ENCODE measurements around the gene SELENOP. TPM values are rescaled to one million over a fixed set of nuclear protein-coding genes. Genes with fewer than 3 reads are reported as not detected.

The SELENOP gene
- total RNA-seq, 1 experiment from 2014 or later, result 1.9 TPM

DNA sequence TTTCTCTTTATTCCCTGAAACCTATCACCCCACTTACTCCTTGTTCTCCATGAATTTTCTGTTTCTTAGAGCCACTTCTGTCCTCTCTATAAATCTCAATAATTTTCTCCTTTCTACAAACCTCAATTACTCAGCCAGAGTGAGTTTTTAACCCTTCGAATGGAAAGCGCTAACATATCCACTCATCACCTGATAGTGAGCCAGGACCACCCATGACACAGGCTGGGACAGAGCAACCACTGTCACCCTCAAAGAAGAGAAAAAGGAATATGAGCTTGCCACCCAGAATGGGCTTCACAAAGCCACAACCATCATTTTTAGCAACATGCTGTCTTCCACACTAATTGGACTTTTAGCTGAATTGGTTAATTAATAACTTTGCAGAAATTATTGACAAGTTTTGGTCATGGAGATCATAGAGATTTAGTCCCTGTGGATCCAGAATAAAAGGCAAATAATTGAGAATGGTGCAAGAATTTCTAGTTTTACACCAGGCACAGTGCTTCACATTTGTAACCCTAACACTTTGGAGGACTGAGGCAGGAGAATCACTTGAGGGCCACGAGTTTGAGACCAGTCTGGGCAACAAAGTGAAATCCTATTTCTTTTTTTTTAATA, 32.1 kb upstream of the SELENOP start:
- Histone ChIP-seq H3K9me3 (ENCODE audit: low read depth, low read length, poor library complexity, severe bottlenecking) (no peaks in the 10 kb centered on the region), H3K36me3 (ENCODE audit: insufficient read depth, low read length, poor library complexity, severe bottlenecking) (no peaks in the 10 kb centered on the region), H3K4me1 (ENCODE audit: insufficient read depth, low read length, poor library complexity, severe bottlenecking) (no peaks in the 10 kb centered on the region), H3K4me3 (ENCODE audit: low read depth, low read length, poor library complexity, severe bottlenecking) (no peak overlapping the region), H3K27me3 (replicated peaks; ENCODE audit: insufficient read depth, low read depth, low read length, poor library complexity) (no peaks in the 10 kb centered on the region), H3K27ac (ENCODE audit: low read depth, low read length, poor library complexity, severe bottlenecking) (no peak overlapping the region)
- CTCF ChIA-PET, result no interaction called here
- POLR2A ChIA-PET (ENCODE audit: low non-redundant PET), result no interaction called here
- no peak for DNase-seq (ENCODE audit: low spot score)
- no TSS peak for BruUV-seq (replicated peaks)
- no peak for TF ChIP-seq EZH2 (IDR thresholded peaks at IDR 0.05; ENCODE audit: borderline replicate concordance, low read depth, low read length, poor library complexity, severe bottlenecking)
- no peak for TF ChIP-seq CTCF (conservative IDR thresholded peaks at IDR 0.05; ENCODE audit: low read depth, low read length)
- intact Hi-C loops (cut with micrococcal nuclease; ENCODE audit: unreplicated experiment), result no loop called here

GRCh38 chr5:42842921-42843641, 31.4 kb upstream of the SELENOP start:
- Histone ChIP-seq H3K27ac (ENCODE audit: low read depth, low read length, poor library complexity, severe bottlenecking) (no peak overlapping the region), H3K27me3 (replicated peaks; ENCODE audit: insufficient read depth, low read depth, low read length, poor library complexity) (no peaks in the 10 kb centered on the region), H3K9me3 (ENCODE audit: low read depth, low read length, poor library complexity, severe bottlenecking) (no peaks in the 10 kb centered on the region), H3K36me3 (ENCODE audit: insufficient read depth, low read length, poor library complexity, severe bottlenecking) (no peaks in the 10 kb centered on the region), H3K4me1 (ENCODE audit: insufficient read depth, low read length, poor library complexity, severe bottlenecking) (no peaks in the 10 kb centered on the region), H3K4me3 (ENCODE audit: low read depth, low read length, poor library complexity, severe bottlenecking) (no peak overlapping the region)
- no peak for DNase-seq (ENCODE audit: low spot score)
- POLR2A ChIA-PET (ENCODE audit: low non-redundant PET), result no interaction called here
- TF ChIP-seq EZH2 (IDR thresholded peaks at IDR 0.05; ENCODE audit: borderline replicate concordance, low read depth, low read length, poor library complexity, severe bottlenecking) (no peak), CTCF (conservative IDR thresholded peaks at IDR 0.05; ENCODE audit: low read depth, low read length) (no peak)
- CTCF ChIA-PET, result no interaction called here
- BruUV-seq (replicated peaks), result no TSS peak
- intact Hi-C loops (cut with micrococcal nuclease; ENCODE audit: unreplicated experiment), result no loop called here

- no peak for DNase-seq (ENCODE audit: low spot score)
- intact Hi-C loops (cut with micrococcal nuclease; ENCODE audit: unreplicated experiment), result no loop called here
- POLR2A ChIA-PET (ENCODE audit: low non-redundant PET), result no interaction called here
- Histone ChIP-seq H3K27me3 (replicated peaks; ENCODE audit: insufficient read depth, low read depth, low read length, poor library complexity) (no peaks in the 10 kb centered on the region), H3K27ac (ENCODE audit: low read depth, low read length, poor library complexity, severe bottlenecking) (no peak overlapping the region), H3K4me3 (ENCODE audit: low read depth, low read length, poor library complexity, severe bottlenecking) (no peak overlapping the region), H3K9me3 (ENCODE audit: low read depth, low read length, poor library complexity, severe bottlenecking) (no peaks in the 10 kb centered on the region), H3K4me1 (ENCODE audit: insufficient read depth, low read length, poor library complexity, severe bottlenecking) (no peaks in the 10 kb centered on the region), H3K36me3 (ENCODE audit: insufficient read depth, low read length, poor library complexity, severe bottlenecking) (no peaks in the 10 kb centered on the region)
- no TSS peak for BruUV-seq (replicated peaks)
- CTCF ChIA-PET, result no interaction called here
- no peak for TF ChIP-seq CTCF (conservative IDR thresholded peaks at IDR 0.05; ENCODE audit: low read depth, low read length)
- TF ChIP-seq EZH2 (IDR thresholded peaks at IDR 0.05; ENCODE audit: borderline replicate concordance, low read depth, low read length, poor library complexity, severe bottlenecking), result no peak
Observed at GRCh38 chr5:42840842-42841567, 29.3 kb upstream of the SELENOP start.
